ENCODE measurements around the gene CMTM5.
"Not testable (repeated sequence)": the region's sequence is repeated elsewhere in the genome, so short reads cannot be mapped to it uniquely, and the experiment has no call there.

Gene CMTM5

DNA sequence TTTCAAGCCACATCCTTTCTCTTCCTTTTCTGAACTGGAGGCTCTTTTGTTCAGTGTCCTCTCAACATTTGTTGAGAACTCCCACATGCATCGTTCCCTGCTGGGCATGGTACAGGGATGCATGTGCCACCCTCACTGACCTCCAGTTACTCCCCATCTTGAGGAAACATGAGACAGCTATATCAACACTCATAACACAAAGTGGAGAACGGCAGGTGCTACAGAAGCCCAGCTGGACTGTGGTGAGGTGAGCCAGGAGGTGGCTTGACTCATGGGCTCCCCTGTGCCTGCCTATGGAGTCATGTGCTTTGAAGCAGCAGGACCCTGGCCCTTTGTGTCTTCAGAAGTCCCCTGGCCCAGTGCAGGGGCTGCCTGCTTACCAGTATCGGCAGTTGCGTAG is 21.5 kb downstream of the CMTM5 start:
- no peak for DNase-seq (ENCODE audit: low read depth)
- H3K4me3 ChIP-seq (ENCODE audit: control insufficient read depth, low read depth, low read length): no peak overlapping the region
- TF ChIP-seq, protein P1, sequence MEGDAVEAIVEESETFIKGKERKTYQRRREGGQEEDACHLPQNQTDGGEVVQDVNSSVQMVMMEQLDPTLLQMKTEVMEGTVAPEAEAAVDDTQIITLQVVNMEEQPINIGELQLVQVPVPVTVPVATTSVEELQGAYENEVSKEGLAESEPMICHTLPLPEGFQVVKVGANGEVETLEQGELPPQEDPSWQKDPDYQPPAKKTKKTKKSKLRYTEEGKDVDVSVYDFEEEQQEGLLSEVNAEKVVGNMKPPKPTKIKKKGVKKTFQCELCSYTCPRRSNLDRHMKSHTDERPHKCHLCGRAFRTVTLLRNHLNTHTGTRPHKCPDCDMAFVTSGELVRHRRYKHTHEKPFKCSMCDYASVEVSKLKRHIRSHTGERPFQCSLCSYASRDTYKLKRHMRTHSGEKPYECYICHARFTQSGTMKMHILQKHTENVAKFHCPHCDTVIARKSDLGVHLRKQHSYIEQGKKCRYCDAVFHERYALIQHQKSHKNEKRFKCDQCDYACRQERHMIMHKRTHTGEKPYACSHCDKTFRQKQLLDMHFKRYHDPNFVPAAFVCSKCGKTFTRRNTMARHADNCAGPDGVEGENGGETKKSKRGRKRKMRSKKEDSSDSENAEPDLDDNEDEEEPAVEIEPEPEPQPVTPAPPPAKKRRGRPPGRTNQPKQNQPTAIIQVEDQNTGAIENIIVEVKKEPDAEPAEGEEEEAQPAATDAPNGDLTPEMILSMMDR (conservative IDR thresholded peaks at IDR 0.05; ENCODE audit: control insufficient read depth, insufficient read depth, low read depth, low read length): no peak

- no peak overlapping the region for H3K4me3 ChIP-seq (ENCODE audit: control insufficient read depth, low read depth, low read length)
- DNase-seq (ENCODE audit: low read depth): no peak
- TF ChIP-seq, protein P1 (conservative IDR thresholded peaks at IDR 0.05; ENCODE audit: control insufficient read depth, insufficient read depth, low read depth, low read length): no peak
Observed at GRCh38 chr14:23399136-23399535, 22.3 kb downstream of the CMTM5 start.

DNA sequence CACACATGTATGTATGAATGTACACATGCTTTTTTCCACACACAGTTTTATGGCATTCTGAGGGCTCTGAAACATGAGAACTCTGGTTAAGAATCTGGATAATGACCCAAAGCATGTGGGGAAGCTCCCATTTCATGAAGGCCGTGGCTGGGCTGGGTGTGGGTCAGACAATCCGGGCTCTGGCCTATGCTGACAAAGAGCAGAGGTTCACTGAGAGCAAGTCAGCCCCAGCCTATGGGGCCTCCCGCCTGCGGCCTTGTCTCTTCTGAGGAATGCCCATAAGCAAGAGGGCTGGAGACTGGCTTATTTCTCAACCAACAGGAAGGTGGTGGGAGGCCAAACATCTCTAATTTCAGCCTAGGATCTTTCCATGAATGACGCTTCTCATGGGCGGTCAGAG is 22.7 kb downstream of the CMTM5 start:
- H3K4me3 ChIP-seq (ENCODE audit: control insufficient read depth, low read depth, low read length): no peak overlapping the region
- TF ChIP-seq, protein P1 (conservative IDR thresholded peaks at IDR 0.05; ENCODE audit: control insufficient read depth, insufficient read depth, low read depth, low read length): no peak
- DNase-seq (ENCODE audit: low read depth): no peak

GRCh38 chr14:23400496-23401149 is 23.8 kb downstream of the CMTM5 start:
- H3K4me3 ChIP-seq (ENCODE audit: control insufficient read depth, low read depth, low read length); DNase-seq (ENCODE audit: low read depth): not testable (repeated sequence)

DNA sequence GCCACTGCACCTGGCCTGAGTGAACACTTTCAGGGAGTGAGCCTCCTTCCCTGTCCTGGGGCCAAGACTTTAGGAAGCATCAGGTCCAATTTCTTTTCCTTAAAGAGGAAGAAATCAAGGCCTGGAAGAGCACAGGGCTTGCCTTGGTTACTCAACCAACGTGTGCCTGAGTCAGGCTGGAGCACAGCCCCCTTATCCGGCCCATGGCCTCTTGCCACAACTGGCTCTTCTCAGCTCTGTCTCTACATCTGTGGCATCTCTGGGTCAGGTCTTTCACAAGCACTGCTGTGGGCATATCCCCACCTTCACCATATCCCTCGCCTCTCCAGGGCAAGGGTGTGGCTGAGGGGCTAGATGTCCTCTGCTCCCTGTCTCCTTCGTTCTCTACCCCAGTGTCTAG is 24.4 kb downstream of the CMTM5 start:
- H3K4me3 ChIP-seq (ENCODE audit: control insufficient read depth, low read depth, low read length): no peak overlapping the region
- TF ChIP-seq, protein P1 (conservative IDR thresholded peaks at IDR 0.05; ENCODE audit: control insufficient read depth, insufficient read depth, low read depth, low read length): no peak
- DNase-seq (ENCODE audit: low read depth): no peak

GRCh38 chr14:23402296-23403138 is 25.7 kb downstream of the CMTM5 start:
- TF ChIP-seq, protein P1 (conservative IDR thresholded peaks at IDR 0.05; ENCODE audit: control insufficient read depth, insufficient read depth, low read depth, low read length): no peak
- no peak for DNase-seq (ENCODE audit: low read depth)
- no peak overlapping the region for H3K4me3 ChIP-seq (ENCODE audit: control insufficient read depth, low read depth, low read length)

GRCh38 chr14:23403139-23403438 is 26.2 kb downstream of the CMTM5 start:
- TF ChIP-seq, protein P1 (conservative IDR thresholded peaks at IDR 0.05; ENCODE audit: control insufficient read depth, insufficient read depth, low read depth, low read length): no peak
- H3K4me3 ChIP-seq (ENCODE audit: control insufficient read depth, low read depth, low read length): no peak overlapping the region
- no peak for DNase-seq (ENCODE audit: low read depth)

All from fibroblast of mammary gland (primary cell).